ENCODE data around the gene BAIAP3.

DNA sequence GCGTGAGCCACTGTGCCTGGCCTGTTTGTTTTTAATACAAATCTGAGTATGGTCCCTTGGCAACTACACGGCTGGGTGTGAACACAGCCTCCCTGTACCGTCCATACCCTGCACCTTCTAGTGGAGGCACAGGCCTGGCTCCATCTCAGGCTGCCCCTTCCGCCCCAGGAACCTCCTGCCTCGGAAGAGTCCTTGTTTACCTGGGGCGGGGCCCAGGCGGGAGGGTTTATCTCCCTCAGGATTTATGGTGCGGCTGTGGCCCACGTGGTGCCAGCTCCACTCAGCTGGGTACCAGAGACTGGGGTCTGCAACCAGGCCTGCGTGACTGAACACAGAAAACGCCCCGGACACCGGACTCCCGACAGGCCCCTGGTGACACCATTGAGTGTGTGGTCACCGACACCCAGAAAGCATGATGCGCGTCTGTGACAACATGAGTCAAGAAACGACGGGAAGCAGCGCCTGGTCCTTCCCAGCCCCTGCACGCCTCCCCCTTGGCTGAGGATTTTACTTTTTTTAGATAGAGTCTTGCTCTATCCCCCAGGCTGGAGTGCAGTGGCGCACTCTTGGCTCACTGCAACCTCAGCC is 62.1 kb downstream of the BAIAP3 start:
- no peak for TF ChIP-seq BHLHE40 (IDR thresholded peaks at IDR 0.05; ENCODE audit: low read depth, low read length)
- TF ChIP-seq CTCF (conservative IDR thresholded peaks at IDR 0.05; ENCODE audit: low read depth, low read length), result no peak
- no peak for TF ChIP-seq POLR2A (IDR thresholded peaks at IDR 0.05; ENCODE audit: low read depth, low read length)
- no peak for TF ChIP-seq CHD1 (IDR thresholded peaks at IDR 0.05; ENCODE audit: low read depth, low read length)
- TF ChIP-seq CEBPB (IDR thresholded peaks at IDR 0.05; ENCODE audit: low read depth, low read length), result no peak
- no peak for TF ChIP-seq MAFK (IDR thresholded peaks at IDR 0.05; ENCODE audit: low read depth, low read length)
- TF ChIP-seq USF2 (IDR thresholded peaks at IDR 0.05; ENCODE audit: low read depth, low read length), result no peak
- no peak for TF ChIP-seq RAD21 (IDR thresholded peaks at IDR 0.05; ENCODE audit: low read length)
- no peak for TF ChIP-seq MAZ (IDR thresholded peaks at IDR 0.05; ENCODE audit: borderline replicate concordance, low read depth, low read length)
- no peak for TF ChIP-seq SMC3 (IDR thresholded peaks at IDR 0.05; ENCODE audit: low read depth, low read length)
- TF ChIP-seq NFE2L2 (IDR thresholded peaks at IDR 0.05; ENCODE audit: low read depth, low read length), result no peak
- no peak for TF ChIP-seq RCOR1 (IDR thresholded peaks at IDR 0.05; ENCODE audit: insufficient replicate concordance, low read length)
- TF ChIP-seq RFX5 (IDR thresholded peaks at IDR 0.05; ENCODE audit: low read depth, low read length), result no peak

Measured in IMR-90 (cell line).